ENCODE data around the gene SCN5A. TPM values are rescaled to one million over a fixed set of nuclear protein-coding genes. Genes with fewer than 3 reads are reported as not detected.

The SCN5A gene
- polyA plus RNA-seq, 1 experiment = 0.63 TPM

GRCh38 chr3:38630606-38631005, 18.9 kb downstream of the SCN5A start:
- CTCF ChIA-PET = interaction anchor here (0.8 to 0.9 kb wide), 2 partner anchors 21 to 213 kb away, joined by 3 read pairs; no protein-coding TSS in a partner anchor
- POLR2A ChIA-PET = no interaction called here
- DNase-seq (ENCODE audit: low read depth, low spot score) = no peak
- Histone ChIP-seq H3K4me3 (ENCODE audit: low read depth, low read length) (no peak overlapping the region), H3K27ac (ENCODE audit: low read depth, low read length) (no peak overlapping the region), H3K27me3 (ENCODE audit: control insufficient read depth, insufficient read depth, low read length) (no peaks in the 10 kb centered on the region), H3K9me3 (ENCODE audit: control insufficient read depth, insufficient read depth, low read length) (no peaks in the 10 kb centered on the region)
- TF ChIP-seq CTCF (IDR thresholded peaks at IDR 0.05; ENCODE audit: low read depth, low read length) = no peak

- no peak for TF ChIP-seq CTCF (IDR thresholded peaks at IDR 0.05; ENCODE audit: low read depth, low read length)
Observed at GRCh38 chr3:38630070-38630469, 19.4 kb downstream of the SCN5A start.

GRCh38 chr3:38628835-38629234, 20.7 kb downstream of the SCN5A start:
- Histone ChIP-seq H3K4me3 (ENCODE audit: low read depth, low read length) (no peak overlapping the region), H3K9me3 (ENCODE audit: control insufficient read depth, insufficient read depth, low read length) (no peaks in the 10 kb centered on the region), H3K27me3 (ENCODE audit: control insufficient read depth, insufficient read depth, low read length) (no peaks in the 10 kb centered on the region), H3K27ac (ENCODE audit: low read depth, low read length) (no peak overlapping the region)
- POLR2A ChIA-PET = interaction anchor here (0.7 kb wide), 1 partner anchor 86 kb away, joined by 3 read pairs; no protein-coding TSS in a partner anchor
- CTCF ChIA-PET = interaction anchor here (0.6 kb wide), 1 partner anchor 217 kb away, joined by 3 read pairs; no protein-coding TSS in a partner anchor
- no peak for DNase-seq (ENCODE audit: low read depth, low spot score)
- no peak for TF ChIP-seq CTCF (IDR thresholded peaks at IDR 0.05; ENCODE audit: low read depth, low read length)

More at GRCh38 chr3:38630070-38630469, 19.4 kb downstream of the SCN5A start:
- H3K27ac ChIP-seq (ENCODE audit: low read depth, low read length) = no peak overlapping the region
- CTCF ChIA-PET = interaction anchor here (0.8 kb wide), 1 partner anchor 21 kb away, joined by 3 read pairs; no protein-coding TSS in a partner anchor
- no peaks in the 10 kb centered on the region for H3K27me3 ChIP-seq (ENCODE audit: control insufficient read depth, insufficient read depth, low read length)
- no peak for DNase-seq (ENCODE audit: low read depth, low spot score)
- H3K9me3 ChIP-seq (ENCODE audit: control insufficient read depth, insufficient read depth, low read length) = no peaks in the 10 kb centered on the region
- H3K4me3 ChIP-seq (ENCODE audit: low read depth, low read length) = no peak overlapping the region
- POLR2A ChIA-PET = no interaction called here

GRCh38 chr3:38627956-38628355, 21.5 kb downstream of the SCN5A start:
- CTCF ChIA-PET = no interaction called here

GRCh38 chr3:38626171-38626570, 23.3 kb downstream of the SCN5A start:
- H3K9me3 ChIP-seq (ENCODE audit: control insufficient read depth, insufficient read depth, low read length) = no peaks in the 10 kb centered on the region
- H3K4me3 ChIP-seq (ENCODE audit: low read depth, low read length) = no peak overlapping the region
- ChIA-PET CTCF (no interaction called here), POLR2A (no interaction called here)
- no peak overlapping the region for H3K27ac ChIP-seq (ENCODE audit: low read depth, low read length)
- no peak for DNase-seq (ENCODE audit: low read depth, low spot score)
- no peak for TF ChIP-seq CTCF (IDR thresholded peaks at IDR 0.05; ENCODE audit: low read depth, low read length)
- peaks cover 2% of the 10 kb centered on the region for H3K27me3 ChIP-seq (ENCODE audit: control insufficient read depth, insufficient read depth, low read length)

More at GRCh38 chr3:38627956-38628355, 21.5 kb downstream of the SCN5A start:
- Histone ChIP-seq H3K27ac (ENCODE audit: low read depth, low read length) (no peak overlapping the region), H3K4me3 (ENCODE audit: low read depth, low read length) (no peak overlapping the region), H3K27me3 (ENCODE audit: control insufficient read depth, insufficient read depth, low read length) (peaks cover 2% of the 10 kb centered on the region), H3K9me3 (ENCODE audit: control insufficient read depth, insufficient read depth, low read length) (no peaks in the 10 kb centered on the region)
- POLR2A ChIA-PET = no interaction called here
- TF ChIP-seq CTCF (IDR thresholded peaks at IDR 0.05; ENCODE audit: low read depth, low read length) = peak; percentile 39
- no peak for DNase-seq (ENCODE audit: low read depth, low spot score)

Data from AG04450 (cell line).